CD4-positive, alpha-beta T cell (primary cell): Measurements from ENCODE around the gene KCNQ4. TPM values are rescaled to one million over a fixed set of nuclear protein-coding genes. Genes with fewer than 3 reads are reported as not detected.
A peak's percentile ranks its signal among the peaks of the same experiment; 100 is the strongest.

ENCODE experiments used
- ATAC-seq: fragments of 200-7000 bp; cut with Tn5 transposase; one replicate; pipeline ENCODE4 v1.10.0; 2022; ENCODE audit warnings: mild to moderate bottlenecking; ENCODE audit not compliant: poor library complexity
- CTCF ChIA-PET: fragments of 350-600 bp; sonication (Branson Sonifier 250); formaldehyde crosslinking; loops from one replicate; lab custom pipeline; 2021; ENCODE audit warnings: antibody characterized with exemption, inconsistent platforms; lab: Charles Lee
- POLR2A ChIA-PET: fragments of 350-600 bp; sonication (Branson Sonifier 250); formaldehyde crosslinking; loops from one replicate; lab custom pipeline; 2021; ENCODE audit warnings: antibody characterized with exemption, inconsistent platforms; lab: Charles Lee
- DNase-seq, 14 experiments: peaks; one replicate each; pipeline ENCODE4 v3.0.0-alpha.2; 2013 to 2020; ENCODE audit warnings: mixed read lengths in 2 of 14
- H3K27ac ChIP-seq, 2 donors: one replicate each; pipeline versions ENCODE4 v1.5.1 to v1.7.0; 2013; ENCODE audit warnings: low read length in 2 of 2, low read depth in 1 of 2, mild to moderate bottlenecking in 1 of 2
- H3K27me3 ChIP-seq, 2 experiments: 1 replicate in 1 of 2; 2 replicates in 1 of 2; pipeline versions ENCODE4 v1.6.1 to v1.7.0; 2013; ENCODE audit warnings: low read length in 2 of 2, control low read depth in 1 of 2, mild to moderate bottlenecking in 1 of 2, moderate library complexity in 1 of 2; ENCODE audit not compliant: insufficient read depth in 2 of 2, control insufficient read depth in 1 of 2
- H3K36me3 ChIP-seq: one replicate; pipeline ENCODE4 v1.6.1; 2013; ENCODE audit warnings: low read length, control low read depth; ENCODE audit not compliant: insufficient read depth
- H3K4me1 ChIP-seq: one replicate; pipeline ENCODE4 v1.6.1; 2013; ENCODE audit warnings: low read length, control low read depth; ENCODE audit not compliant: insufficient read depth
- H3K4me3 ChIP-seq: one replicate; pipeline ENCODE4 v1.5.1; 2013; ENCODE audit warnings: mild to moderate bottlenecking, low read length, moderate library complexity
- H3K9me3 ChIP-seq, 2 experiments: 1 replicate in 1 of 2; 2 replicates in 1 of 2; pipeline versions ENCODE4 v1.6.1 to v1.7.0; 2013; ENCODE audit warnings: low read length in 2 of 2, mild to moderate bottlenecking in 2 of 2, control low read depth in 1 of 2, moderate library complexity in 1 of 2; ENCODE audit not compliant: control insufficient read depth in 1 of 2, insufficient read depth in 1 of 2
- H3K27ac Mint-ChIP-seq: one replicate; pipeline ENCODE4 v1.8.0; 2020; ENCODE audit warnings: mixed read lengths
- H3K27me3 Mint-ChIP-seq: one replicate; pipeline ENCODE4 v1.8.0; 2021; ENCODE audit warnings: mixed read lengths
- H3K36me3 Mint-ChIP-seq: one replicate; pipeline ENCODE4 v1.8.0; 2021; ENCODE audit warnings: low read depth, mixed read lengths
- H3K4me1 Mint-ChIP-seq: one replicate; pipeline ENCODE4 v1.8.0; 2021; ENCODE audit warnings: low read depth, mixed read lengths
- H3K4me3 Mint-ChIP-seq: one replicate; pipeline ENCODE4 v1.8.0; 2020; ENCODE audit warnings: mild to moderate bottlenecking, mixed read lengths
- H3K9me3 Mint-ChIP-seq: one replicate; pipeline ENCODE4 v1.8.0; 2020; ENCODE audit warnings: mixed read lengths
- CTCF ChIP-seq: fragments of 200-600 bp; IDR thresholded peaks from one replicate; pipeline ENCODE4 v1.8.0; 2022; ENCODE audit warnings: antibody characterized with exemption, mild to moderate bottlenecking
- intact Hi-C, 2 experiments: fragments of 100-400 bp; cut with DNase I in 1 of 2; cut with micrococcal nuclease in 1 of 2; formaldehyde crosslinking; loops; one replicate each; pipeline versions ENCODE4 v1.15.1 to v1.9.0; 2023 to 2025; cut with DNase I, micrococcal nuclease
- total RNA-seq, 174 experiments: library from RNA in 2 of 174; stranded (reverse) in 2 of 174; gene quantifications; one replicate each; pipeline ENCODE4 v1.2.3 and lab custom pipeline; 2021 to 2026

KCNQ4 gene
- total RNA-seq, 2 experiments from 2014 or later = 0.25 to 0.30 TPM

DNA sequence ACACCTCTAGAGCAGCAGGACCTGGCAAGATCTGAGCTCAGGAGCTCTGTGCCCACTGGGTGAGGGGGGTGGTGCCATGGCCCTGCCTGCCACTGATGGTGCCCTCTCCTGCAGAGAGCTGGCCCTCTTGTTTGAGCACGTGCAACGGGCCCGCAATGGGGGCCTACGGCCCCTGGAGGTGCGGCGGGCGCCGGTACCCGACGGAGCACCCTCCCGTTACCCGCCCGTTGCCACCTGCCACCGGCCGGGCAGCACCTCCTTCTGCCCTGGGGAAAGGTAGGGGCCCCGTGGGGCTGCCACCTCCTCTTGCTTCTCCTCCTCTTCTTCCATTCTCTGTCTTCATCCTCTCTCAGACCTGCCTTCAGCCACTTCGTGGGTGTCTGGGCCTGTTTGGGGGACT lies 40.4 kb downstream of the KCNQ4 start:
- ATAC-seq = no peak
- no peaks in the 10 kb centered on the region for H3K36me3 ChIP-seq
- H3K4me3 ChIP-seq = no peak overlapping the region
- H3K9me3 ChIP-seq = no peaks in the 10 kb centered on the region
- TF ChIP-seq CTCF = no peak
- no peak overlapping the region for H3K27ac ChIP-seq
- H3K9me3 Mint-ChIP-seq = no peaks in the 10 kb centered on the region
- no peaks in the 10 kb centered on the region for H3K27me3 Mint-ChIP-seq
- H3K27ac Mint-ChIP-seq = no peak overlapping the region
- no peaks in the 10 kb centered on the region for H3K27me3 ChIP-seq
- no peaks in the 10 kb centered on the region for H3K36me3 Mint-ChIP-seq
- peaks cover 20% of the 10 kb centered on the region for H3K4me1 ChIP-seq
- H3K4me3 Mint-ChIP-seq = no peak overlapping the region
- ChIA-PET POLR2A (no interaction called here), CTCF (no interaction called here)
- intact Hi-C loops = no loop called here
- peaks cover 18% of the 10 kb centered on the region for H3K4me1 Mint-ChIP-seq
- no peak for DNase-seq

- H3K27ac Mint-ChIP-seq = no peak overlapping the region
- CTCF ChIA-PET = no interaction called here
These were observed 41.2 kb downstream of the KCNQ4 start for GRCh38 chr1:40824591-40825434.

DNA sequence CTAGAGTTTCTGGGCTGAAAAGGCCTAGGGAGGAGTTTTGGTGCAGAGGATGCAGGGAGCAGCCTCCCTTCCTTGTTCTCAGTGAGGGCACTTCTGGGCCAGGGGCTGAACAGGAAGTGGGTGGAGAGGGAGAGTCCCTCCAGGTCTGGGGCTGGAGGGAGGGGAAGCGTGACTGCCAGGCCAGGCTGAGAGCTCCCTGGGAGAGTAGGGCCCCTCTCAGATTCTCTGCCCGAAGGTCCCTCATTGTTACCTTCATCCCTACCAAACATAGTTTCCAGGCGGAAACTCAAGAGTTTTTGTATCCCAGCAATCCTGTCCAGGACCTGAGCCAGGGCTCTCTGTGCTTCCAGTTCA lies 41.8 kb downstream of the KCNQ4 start:
- CTCF ChIA-PET = no interaction called here
- ATAC-seq = no peak
- DNase-seq = peak in 1 of 14 experiments; percentile 21
- Mint-ChIP-seq H3K36me3 (no peaks in the 10 kb centered on the region), H3K4me1 (peaks cover 18% of the 10 kb centered on the region), H3K9me3 (no peaks in the 10 kb centered on the region), H3K4me3 (no peak overlapping the region), H3K27me3 (no peaks in the 10 kb centered on the region), H3K27ac (no peak overlapping the region)
- no peak overlapping the region for H3K4me3 ChIP-seq
- intact Hi-C loops = no loop called here
- POLR2A ChIA-PET = no interaction called here
- H3K27ac ChIP-seq = no peak overlapping the region
- no peaks in the 10 kb centered on the region for H3K36me3 ChIP-seq
- no peaks in the 10 kb centered on the region for H3K9me3 ChIP-seq
- H3K27me3 ChIP-seq = no peaks in the 10 kb centered on the region
- no peak for TF ChIP-seq CTCF
- peaks cover 16% of the 10 kb centered on the region for H3K4me1 ChIP-seq

More at GRCh38 chr1:40824591-40825434, 41.2 kb downstream of the KCNQ4 start:
- POLR2A ChIA-PET = no interaction called here
- Mint-ChIP-seq H3K27me3 (no peaks in the 10 kb centered on the region), H3K4me3 (no peak overlapping the region), H3K9me3 (no peaks in the 10 kb centered on the region), H3K36me3 (no peaks in the 10 kb centered on the region), H3K4me1 (peaks cover 18% of the 10 kb centered on the region)
- Histone ChIP-seq H3K4me1 (peaks cover 16% of the 10 kb centered on the region), H3K9me3 (no peaks in the 10 kb centered on the region), H3K27ac (no peak overlapping the region), H3K36me3 (no peaks in the 10 kb centered on the region), H3K4me3 (no peak overlapping the region), H3K27me3 (no peaks in the 10 kb centered on the region)
- no peak for ATAC-seq
- intact Hi-C loops = no loop called here
- no peak for DNase-seq
- TF ChIP-seq CTCF = no peak
